Stomach (tissue), 4 donors: ENCODE results near the gene PRKCZ.

Experiments
- CTCF ChIP-seq, 7 experiments: fragments of 450-650 bp in 4 of 7; fragments of 200-600 bp in 3 of 7; sonication (generic) in 3 of 7; IDR thresholded peaks; one replicate each; pipeline ENCODE4 v1.5.1; 2016 to 2019; ENCODE audit warnings: antibody characterized with exemption in 7 of 7, control low read depth in 2 of 7, mild to moderate bottlenecking in 1 of 7
- POLR2A ChIP-seq, 4 donors: fragments of 450-650 bp; IDR thresholded peaks; one replicate each; pipeline ENCODE4 v1.6.1; 2016; ENCODE audit warnings: antibody characterized with exemption in 4 of 4, control low read depth in 2 of 4, mild to moderate bottlenecking in 1 of 4, moderate library complexity in 1 of 4

GRCh38 chr1:2049225-2049717 is 940 bp upstream of the PRKCZ start:
- TF ChIP-seq CTCF (IDR thresholded peaks at IDR 0.05) (peak in 5 of 7 experiments; percentile 24 to 56 (median 40)), POLR2A (IDR thresholded peaks at IDR 0.05) (no peak)
